ENCODE measurements around the gene COMMD7. TPM values are rescaled to one million over a fixed set of nuclear protein-coding genes. Genes with fewer than 3 reads are reported as not detected.

COMMD7 gene
- 9.4 and 25.1 TPM in 2 replicates for total RNA-seq (ENCODE audit: low replicate concordance)

GRCh38 chr20:32743237-32744112 lies at the start of gene COMMD7:
TSS of gene COMMD7 (minus strand) at chr20:32743467. CDS start at chr20:32743391, 76 bp downstream.

DNA sequence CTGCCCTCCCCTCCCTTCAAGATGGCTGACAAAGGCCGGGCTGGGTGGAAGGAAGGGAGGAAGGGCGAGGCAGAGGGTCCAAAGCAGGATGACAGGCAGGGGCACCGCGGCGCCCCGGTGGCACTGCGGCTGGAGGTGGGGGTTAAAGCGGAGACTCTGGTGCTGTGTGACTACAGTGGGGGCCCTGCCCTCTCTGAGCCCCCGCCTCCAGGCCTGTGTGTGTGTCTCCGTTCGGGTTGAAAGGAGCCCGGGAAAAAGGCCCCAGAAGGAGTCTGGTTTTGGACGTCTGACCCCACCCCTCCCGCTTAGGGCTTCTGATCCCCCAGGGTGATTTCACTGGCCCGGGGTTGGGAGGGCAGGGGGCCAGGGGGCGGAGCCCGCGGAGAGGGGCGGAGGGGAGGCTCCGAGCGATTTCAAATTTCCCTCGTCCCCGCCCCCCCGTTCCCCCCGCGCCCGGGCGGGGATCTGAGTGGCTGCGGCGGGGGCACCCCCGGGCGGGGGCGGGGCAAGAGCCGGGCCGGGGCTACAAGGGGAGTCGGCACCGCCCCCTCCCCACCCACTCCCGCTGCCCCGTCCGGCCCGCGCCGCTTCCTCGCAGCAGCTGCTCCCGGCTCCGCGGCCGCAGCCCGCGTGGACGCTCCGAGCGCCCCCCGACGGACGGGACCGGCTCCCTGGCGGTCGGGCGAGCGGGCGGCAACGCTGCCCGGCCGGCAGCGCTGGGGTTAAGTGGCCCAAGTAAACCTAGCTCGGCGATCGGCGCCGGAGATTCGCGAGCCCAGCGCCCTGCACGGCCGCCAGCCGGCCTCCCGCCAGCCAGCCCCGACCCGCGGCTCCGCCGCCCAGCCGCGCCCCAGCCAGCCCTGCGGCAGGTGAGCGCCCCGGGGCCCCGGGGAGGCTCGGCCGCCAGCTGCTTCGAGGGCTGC lies 18.8 kb upstream of the COMMD7 start, which contains the start of gene DNMT3B:
TSS of gene DNMT3B (plus strand) at position 555 of the 923 bp plus-strand sequence. CDS start 17,939 bp downstream, outside the sequence.

Other genes with a start within 250 kb of the COMMD7 start
- 2.7 and 3.4 TPM in 2 replicates for gene NOL4L, start 158.1 kb downstream of the COMMD7 start, total RNA-seq (ENCODE audit: low replicate concordance)
- not detected in 2 replicates for gene C20orf203, start 69.5 kb downstream of the COMMD7 start, total RNA-seq (ENCODE audit: low replicate concordance)
- gene DNMT3B, start 18.9 kb upstream of the COMMD7 start, total RNA-seq (ENCODE audit: low replicate concordance), result 2.0 and 2.3 TPM in 2 replicates
- 58.5 and 87.3 TPM in 2 replicates for gene MAPRE1, start 76.5 kb upstream of the COMMD7 start, total RNA-seq (ENCODE audit: low replicate concordance)
- gene EFCAB8, start 115.5 kb upstream of the COMMD7 start, total RNA-seq (ENCODE audit: low replicate concordance), result under 0.01 TPM in 2 replicates